Ishikawa (cell line): Measurements from ENCODE around the gene D2HGDH.

Experiments
- CEBPB ChIP-seq: IDR thresholded peaks from 2 replicates; pipeline ENCODE4 v1.6.1; 2012
- CREB1 ChIP-seq: IDR thresholded peaks from 2 replicates; pipeline ENCODE4 v1.6.1; 2012; ENCODE audit warnings: low read depth
- EGR1 ChIP-seq: IDR thresholded peaks from 2 replicates; pipeline ENCODE4 v1.6.1; 2012
- EP300 ChIP-seq: IDR thresholded peaks from 2 replicates; pipeline ENCODE4 v1.6.1; 2012; ENCODE audit warnings: borderline replicate concordance
- FOXM1 ChIP-seq: IDR thresholded peaks from 2 replicates; pipeline ENCODE4 v1.6.1; 2012; ENCODE audit warnings: low read depth, borderline replicate concordance
- NFIC ChIP-seq: IDR thresholded peaks from 2 replicates; pipeline ENCODE4 v1.6.1; 2012
- RAD21 ChIP-seq: IDR thresholded peaks from 2 replicates; pipeline ENCODE4 v1.6.1; 2012; ENCODE audit warnings: low read depth
- TAF1 ChIP-seq: IDR thresholded peaks from 2 replicates; pipeline ENCODE4 v1.6.1; 2012; ENCODE audit warnings: low read depth, mild to moderate bottlenecking
- TCF12 ChIP-seq: IDR thresholded peaks from 2 replicates; pipeline ENCODE4 v1.6.1; 2012; ENCODE audit warnings: low read depth
- TEAD4 ChIP-seq: IDR thresholded peaks from 2 replicates; pipeline ENCODE4 v1.6.1; 2012
- YY1 ChIP-seq: IDR thresholded peaks from 2 replicates; pipeline ENCODE4 v1.6.1; 2012; ENCODE audit warnings: low read depth
- ZBTB7A ChIP-seq: IDR thresholded peaks from 2 replicates; pipeline ENCODE4 v1.6.1; 2012; ENCODE audit warnings: low read depth
- TF ChIP-seq, protein P1 (sequence below): IDR thresholded peaks from 2 replicates; pipeline ENCODE4 v1.6.1; 2012; ENCODE audit warnings: low read depth, mild to moderate bottlenecking
- TF ChIP-seq, protein P2 (sequence below): IDR thresholded peaks from 2 replicates; pipeline ENCODE4 v1.6.1; 2012
- TF ChIP-seq, protein P3 (sequence below): IDR thresholded peaks from 2 replicates; pipeline ENCODE4 v1.6.1; 2012

Gene D2HGDH

DNA sequence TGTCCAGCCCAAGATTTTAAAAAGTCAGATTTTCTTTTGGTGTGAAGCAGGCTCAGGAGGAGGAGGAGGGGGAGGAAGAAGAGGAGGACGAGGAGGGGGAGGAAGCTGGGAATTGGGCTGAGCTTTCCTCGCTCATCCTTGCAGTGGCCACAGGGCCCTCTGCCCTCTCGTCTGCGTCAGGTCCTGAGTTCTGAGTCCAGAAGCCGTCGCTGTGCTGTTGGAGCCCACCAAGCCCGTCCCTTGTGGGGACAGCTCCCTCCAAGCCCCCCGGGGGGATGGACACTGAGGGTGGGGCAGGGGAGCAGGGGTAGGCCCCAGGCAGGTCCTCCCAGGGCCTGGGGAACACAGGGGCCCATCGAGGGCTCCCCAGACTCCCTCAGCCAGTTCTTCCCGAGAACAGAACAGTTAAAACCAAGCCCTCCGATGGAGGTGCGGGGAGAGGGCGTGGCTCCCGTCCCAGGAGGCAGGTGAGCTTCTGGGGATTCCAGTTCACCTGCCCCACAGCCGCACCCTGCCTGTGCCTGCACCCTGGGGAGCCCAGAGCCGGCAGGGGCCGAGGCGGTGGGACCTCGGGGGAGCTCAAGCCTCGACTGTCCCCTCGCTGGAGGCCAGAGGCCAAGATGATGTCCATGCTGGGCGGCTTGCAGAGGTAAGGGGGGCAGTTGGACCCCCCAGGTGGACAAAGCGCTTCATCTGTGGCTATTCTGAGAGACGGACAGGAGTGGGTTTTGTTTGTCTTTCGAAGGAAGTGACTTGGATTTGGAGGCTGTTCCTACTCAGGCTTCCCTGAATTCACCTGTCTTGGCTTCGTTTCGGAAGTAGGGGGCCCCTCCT lies 42.1 kb downstream of the D2HGDH start, which contains the start of gene GAL3ST2:
GAL3ST2 (plus strand) TSS at position 487 of the 834 bp plus-strand sequence; CDS start at position 621, 134 bp downstream.
- TF ChIP-seq ZBTB7A (0 out of 2 replicates have a peak, but pooled peaks have one; percentile 29), TCF12 (no peak), EP300 (0 out of 2 replicates have a peak, but pooled peaks have one; percentile 17), TEAD4 (no peak), CREB1 (no peak)

DNA sequence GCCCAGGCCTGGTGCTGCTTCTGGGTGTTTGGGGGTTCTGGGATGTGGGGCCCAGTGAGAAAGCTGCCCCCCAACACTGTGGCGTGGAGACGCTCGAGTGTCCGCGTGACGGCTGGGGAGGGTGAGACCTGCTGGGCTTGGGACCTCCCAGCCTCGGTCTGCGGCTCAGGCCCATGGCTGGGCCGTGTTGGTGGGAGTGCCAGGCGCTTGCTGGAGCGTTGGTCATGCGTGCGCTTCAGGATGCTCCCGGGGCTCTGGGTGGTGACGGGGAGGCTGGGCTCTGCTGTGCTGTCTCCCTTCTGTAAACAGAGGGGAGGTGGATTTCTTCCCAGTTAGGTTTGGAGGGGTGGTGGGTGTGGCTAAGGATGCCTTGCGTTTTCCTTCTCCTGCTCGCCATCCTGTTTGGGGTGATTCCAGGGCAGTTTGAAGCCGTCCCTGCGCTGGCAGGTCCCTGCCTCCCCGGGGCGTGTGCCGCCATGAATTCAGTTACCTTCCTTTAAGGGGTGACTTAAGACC lies 42.8 kb downstream of the D2HGDH start:
- 0 out of 2 replicates have a peak, but pooled peaks have one; percentile 13 for TF ChIP-seq ZBTB7A
- no peak for TF ChIP-seq TAF1
- TF ChIP-seq FOXM1, result no peak

DNA sequence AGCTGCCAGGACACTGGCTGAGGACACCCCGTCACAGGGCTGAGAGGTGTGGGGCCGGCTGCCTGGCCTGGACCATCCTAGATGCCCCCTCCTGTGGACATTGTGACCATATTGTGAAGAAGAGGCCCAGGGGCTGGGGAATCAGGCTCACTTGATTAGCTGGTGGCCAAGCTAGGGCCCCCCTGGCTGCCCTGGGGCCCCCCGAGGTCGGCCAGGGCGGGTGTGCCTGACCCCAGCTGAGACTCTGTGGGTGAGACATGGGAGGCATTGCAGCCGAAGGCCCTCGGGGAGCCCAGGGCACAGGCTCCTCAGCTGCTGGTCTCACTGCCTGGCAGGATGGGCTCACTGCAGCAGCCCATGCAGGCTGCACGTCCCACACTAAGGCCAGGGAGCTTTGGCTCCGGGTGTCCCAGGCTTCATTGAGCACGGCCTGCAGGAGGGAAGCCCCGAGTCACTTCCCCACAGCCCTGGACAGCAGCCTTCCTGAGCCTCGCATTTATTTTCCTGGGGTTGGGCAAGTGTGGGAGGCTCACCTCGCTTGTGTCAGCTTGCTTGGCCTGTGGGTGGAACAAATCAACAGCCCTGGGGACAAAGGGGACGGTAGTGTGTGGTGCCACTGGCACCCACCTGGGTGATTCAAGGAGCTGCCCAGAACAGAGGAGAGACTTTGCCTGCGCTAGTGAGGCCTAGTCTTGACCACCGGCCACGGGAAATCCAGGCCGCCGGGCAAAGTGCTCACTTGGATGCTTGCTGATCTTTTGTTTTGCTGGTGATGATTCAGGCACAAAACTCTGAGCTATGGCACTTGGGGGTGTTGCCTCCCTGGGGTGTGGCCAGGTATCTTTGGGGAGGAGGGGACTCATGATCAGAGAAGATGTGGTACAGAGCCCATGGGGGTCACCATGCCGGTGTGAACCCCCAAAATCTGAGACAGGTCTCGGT lies 43.5 kb downstream of the D2HGDH start:
- TF ChIP-seq FOXM1 (no peak), NFIC (no peak), TCF12 (no peak), TEAD4 (no peak), CREB1 (no peak), TAF1 (no peak), EP300 (no peak), ZBTB7A (no peak)
- TF ChIP-seq, protein P1, sequence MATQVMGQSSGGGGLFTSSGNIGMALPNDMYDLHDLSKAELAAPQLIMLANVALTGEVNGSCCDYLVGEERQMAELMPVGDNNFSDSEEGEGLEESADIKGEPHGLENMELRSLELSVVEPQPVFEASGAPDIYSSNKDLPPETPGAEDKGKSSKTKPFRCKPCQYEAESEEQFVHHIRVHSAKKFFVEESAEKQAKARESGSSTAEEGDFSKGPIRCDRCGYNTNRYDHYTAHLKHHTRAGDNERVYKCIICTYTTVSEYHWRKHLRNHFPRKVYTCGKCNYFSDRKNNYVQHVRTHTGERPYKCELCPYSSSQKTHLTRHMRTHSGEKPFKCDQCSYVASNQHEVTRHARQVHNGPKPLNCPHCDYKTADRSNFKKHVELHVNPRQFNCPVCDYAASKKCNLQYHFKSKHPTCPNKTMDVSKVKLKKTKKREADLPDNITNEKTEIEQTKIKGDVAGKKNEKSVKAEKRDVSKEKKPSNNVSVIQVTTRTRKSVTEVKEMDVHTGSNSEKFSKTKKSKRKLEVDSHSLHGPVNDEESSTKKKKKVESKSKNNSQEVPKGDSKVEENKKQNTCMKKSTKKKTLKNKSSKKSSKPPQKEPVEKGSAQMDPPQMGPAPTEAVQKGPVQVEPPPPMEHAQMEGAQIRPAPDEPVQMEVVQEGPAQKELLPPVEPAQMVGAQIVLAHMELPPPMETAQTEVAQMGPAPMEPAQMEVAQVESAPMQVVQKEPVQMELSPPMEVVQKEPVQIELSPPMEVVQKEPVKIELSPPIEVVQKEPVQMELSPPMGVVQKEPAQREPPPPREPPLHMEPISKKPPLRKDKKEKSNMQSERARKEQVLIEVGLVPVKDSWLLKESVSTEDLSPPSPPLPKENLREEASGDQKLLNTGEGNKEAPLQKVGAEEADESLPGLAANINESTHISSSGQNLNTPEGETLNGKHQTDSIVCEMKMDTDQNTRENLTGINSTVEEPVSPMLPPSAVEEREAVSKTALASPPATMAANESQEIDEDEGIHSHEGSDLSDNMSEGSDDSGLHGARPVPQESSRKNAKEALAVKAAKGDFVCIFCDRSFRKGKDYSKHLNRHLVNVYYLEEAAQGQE, result no peak
- TF ChIP-seq, protein P2, sequence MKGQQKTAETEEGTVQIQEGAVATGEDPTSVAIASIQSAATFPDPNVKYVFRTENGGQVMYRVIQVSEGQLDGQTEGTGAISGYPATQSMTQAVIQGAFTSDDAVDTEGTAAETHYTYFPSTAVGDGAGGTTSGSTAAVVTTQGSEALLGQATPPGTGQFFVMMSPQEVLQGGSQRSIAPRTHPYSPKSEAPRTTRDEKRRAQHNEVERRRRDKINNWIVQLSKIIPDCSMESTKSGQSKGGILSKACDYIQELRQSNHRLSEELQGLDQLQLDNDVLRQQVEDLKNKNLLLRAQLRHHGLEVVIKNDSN, result no peak

DNA sequence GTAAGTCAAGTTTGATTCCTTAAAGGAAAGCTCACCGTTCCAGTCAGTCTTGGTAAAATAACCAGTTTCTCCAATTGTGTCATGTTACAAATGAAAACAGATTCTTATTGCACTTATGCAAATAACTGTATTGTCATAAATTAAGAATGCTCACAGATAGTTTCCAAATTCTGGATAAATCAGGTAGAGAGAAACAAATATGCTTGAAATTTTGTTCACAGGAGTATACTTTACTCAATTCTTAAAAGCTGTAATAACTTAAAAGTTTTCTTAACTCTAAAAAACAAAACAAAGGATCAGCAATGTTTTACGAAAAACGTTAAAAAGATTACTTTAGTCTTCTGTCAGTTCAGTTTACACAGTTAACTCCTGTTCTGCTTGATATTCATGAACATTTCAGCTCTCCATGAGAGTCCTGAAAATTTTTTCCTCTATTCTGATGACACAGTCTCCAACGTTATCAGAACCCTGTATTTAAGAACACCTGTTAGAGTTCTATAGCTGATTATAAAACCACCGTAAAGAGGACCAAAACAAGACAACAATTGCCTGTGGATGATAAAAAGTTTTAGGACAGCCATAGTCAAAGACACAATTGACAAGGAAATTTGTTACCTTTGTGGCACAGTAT lies 46.6 kb downstream of the D2HGDH start:
- TF ChIP-seq NFIC (no peak), TAF1 (no peak), CREB1 (no peak), EP300 (no peak), EGR1 (no peak), RAD21 (no peak), TEAD4 (no peak), ZBTB7A (no peak), CEBPB (no peak), TCF12 (no peak), YY1 (no peak), FOXM1 (no peak)
- TF ChIP-seq, protein P1, result no peak
- TF ChIP-seq, protein P3, sequence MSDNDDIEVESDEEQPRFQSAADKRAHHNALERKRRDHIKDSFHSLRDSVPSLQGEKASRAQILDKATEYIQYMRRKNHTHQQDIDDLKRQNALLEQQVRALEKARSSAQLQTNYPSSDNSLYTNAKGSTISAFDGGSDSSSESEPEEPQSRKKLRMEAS, result no peak
- TF ChIP-seq, protein P2, result no peak

DNA sequence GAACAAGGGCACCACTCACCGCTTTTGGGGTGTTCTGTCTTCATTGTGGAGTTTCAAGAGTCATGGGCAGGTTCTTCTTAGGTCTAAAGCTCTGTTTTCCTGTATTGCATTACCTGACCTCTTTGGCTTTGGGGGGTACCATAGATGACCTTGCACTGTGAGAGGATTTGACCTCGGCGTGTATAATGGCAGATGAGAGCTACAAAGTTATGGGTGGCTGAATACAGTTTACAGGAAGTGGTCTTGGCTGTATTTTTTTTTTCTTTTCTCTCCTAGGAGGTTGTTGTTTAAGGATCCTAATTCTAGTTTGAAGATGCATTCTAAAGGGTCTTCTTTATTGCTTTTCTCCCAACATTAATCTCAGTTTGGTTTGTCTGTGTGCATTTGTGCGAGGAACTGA lies 53.7 kb downstream of the D2HGDH start:
- no peak for TF ChIP-seq YY1
- TF ChIP-seq, protein P2, result no peak
- TF ChIP-seq TCF12, result no peak
- TF ChIP-seq RAD21, result no peak
- TF ChIP-seq EP300, result no peak
- no peak for TF ChIP-seq TAF1
- TF ChIP-seq, protein P1, result no peak
- TF ChIP-seq TEAD4, result no peak
- TF ChIP-seq CEBPB, result no peak
- TF ChIP-seq NFIC, result no peak
- no peak for TF ChIP-seq ZBTB7A
- no peak for TF ChIP-seq EGR1
- no peak for TF ChIP-seq FOXM1
- TF ChIP-seq, protein P3, result no peak
- TF ChIP-seq CREB1, result no peak
